Measurements from ENCODE around the gene ADCY1.

DNA sequence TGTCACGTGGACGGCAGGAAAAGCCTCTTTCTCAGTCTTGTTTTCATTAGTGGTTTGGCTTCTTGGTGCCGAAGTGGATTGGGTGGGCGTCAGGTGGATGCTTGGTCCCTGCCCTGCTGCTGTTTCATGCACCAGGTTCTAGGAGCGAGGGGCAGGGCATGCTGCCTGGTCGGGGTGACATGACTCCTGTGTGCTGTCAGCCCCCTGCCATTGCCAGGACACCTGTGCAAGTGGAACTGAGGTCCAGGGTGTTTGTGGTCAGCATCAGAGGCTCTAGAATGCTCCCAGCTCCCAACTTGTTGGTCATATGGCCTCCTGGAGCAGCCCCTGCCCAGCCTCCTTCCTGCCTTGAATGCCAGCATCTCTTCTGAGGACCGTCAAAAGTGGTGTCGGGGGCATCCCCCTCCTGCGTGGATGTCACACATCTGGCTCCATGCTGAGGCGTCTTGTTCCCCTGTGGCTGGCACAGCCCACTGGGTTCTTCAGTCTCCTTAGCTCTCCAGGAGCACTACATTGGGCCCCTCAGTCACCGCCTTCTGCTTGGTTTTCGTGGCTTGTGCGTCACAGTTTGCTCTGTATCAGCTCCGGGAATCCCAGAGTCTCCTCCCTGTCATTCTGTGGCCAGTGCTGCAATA lies 24.8 kb downstream of the ADCY1 start:
- TF ChIP-seq, protein P1, sequence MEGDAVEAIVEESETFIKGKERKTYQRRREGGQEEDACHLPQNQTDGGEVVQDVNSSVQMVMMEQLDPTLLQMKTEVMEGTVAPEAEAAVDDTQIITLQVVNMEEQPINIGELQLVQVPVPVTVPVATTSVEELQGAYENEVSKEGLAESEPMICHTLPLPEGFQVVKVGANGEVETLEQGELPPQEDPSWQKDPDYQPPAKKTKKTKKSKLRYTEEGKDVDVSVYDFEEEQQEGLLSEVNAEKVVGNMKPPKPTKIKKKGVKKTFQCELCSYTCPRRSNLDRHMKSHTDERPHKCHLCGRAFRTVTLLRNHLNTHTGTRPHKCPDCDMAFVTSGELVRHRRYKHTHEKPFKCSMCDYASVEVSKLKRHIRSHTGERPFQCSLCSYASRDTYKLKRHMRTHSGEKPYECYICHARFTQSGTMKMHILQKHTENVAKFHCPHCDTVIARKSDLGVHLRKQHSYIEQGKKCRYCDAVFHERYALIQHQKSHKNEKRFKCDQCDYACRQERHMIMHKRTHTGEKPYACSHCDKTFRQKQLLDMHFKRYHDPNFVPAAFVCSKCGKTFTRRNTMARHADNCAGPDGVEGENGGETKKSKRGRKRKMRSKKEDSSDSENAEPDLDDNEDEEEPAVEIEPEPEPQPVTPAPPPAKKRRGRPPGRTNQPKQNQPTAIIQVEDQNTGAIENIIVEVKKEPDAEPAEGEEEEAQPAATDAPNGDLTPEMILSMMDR (IDR thresholded peaks at IDR 0.05) = no peak
- no peak for TF ChIP-seq POLR2A (IDR thresholded peaks at IDR 0.05)
- TF ChIP-seq POLR2AphosphoS5 (IDR thresholded peaks at IDR 0.05) = no peak

Measured in stomach (tissue), 4 donors.